Measurements from ENCODE around the gene SP7. TPM values are rescaled to one million over a fixed set of nuclear protein-coding genes. Genes with fewer than 3 reads are reported as not detected.

Gene SP7
- total RNA-seq, 1 experiment from 2014 or later = not detected

GRCh38 chr12:53340398-53340797, 4.2 kb upstream of the SP7 start:
- H3K27me3 ChIP-seq (ENCODE audit: control insufficient read depth, insufficient read depth, low read length) = no peaks in the 10 kb centered on the region
- no TSS peak for BruUV-seq (replicated peaks)
- intact Hi-C loops (cut with micrococcal nuclease; ENCODE audit: unreplicated experiment) = no loop called here
- in situ Hi-C loops (cut with HindIII; ENCODE audit: low pct_unique_long_range_greater_than_20kb, low sequenced_read_pairs) = no loop called here
- ChIA-PET POLR2A (no interaction called here), CTCF (no interaction called here)
- H3K27ac ChIP-seq (ENCODE audit: low read length) = no peak overlapping the region
- H3K4me3 ChIP-seq (ENCODE audit: low read depth in 2 of 2, low read length in 2 of 2) = no peak overlapping the region
- no peaks in the 10 kb centered on the region for H3K9me3 ChIP-seq (ENCODE audit: control insufficient read depth, insufficient read depth, low read depth, low read length)
- TF ChIP-seq SIN3A (IDR thresholded peaks at IDR 0.05; ENCODE audit: borderline replicate concordance, insufficient read depth, low read depth, low read length) (no peak), TCF7L2 (IDR thresholded peaks at IDR 0.05; ENCODE audit: low read depth, low read length) (no peak), REST (IDR thresholded peaks at IDR 0.05; ENCODE audit: insufficient read depth in 1 of 2, low read depth in 2 of 2, low read length in 1 of 2) (no peak), POLR2AphosphoS5 (IDR thresholded peaks at IDR 0.05; ENCODE audit: low read depth, low read length) (no peak)
- TF ChIP-seq, protein P1, sequence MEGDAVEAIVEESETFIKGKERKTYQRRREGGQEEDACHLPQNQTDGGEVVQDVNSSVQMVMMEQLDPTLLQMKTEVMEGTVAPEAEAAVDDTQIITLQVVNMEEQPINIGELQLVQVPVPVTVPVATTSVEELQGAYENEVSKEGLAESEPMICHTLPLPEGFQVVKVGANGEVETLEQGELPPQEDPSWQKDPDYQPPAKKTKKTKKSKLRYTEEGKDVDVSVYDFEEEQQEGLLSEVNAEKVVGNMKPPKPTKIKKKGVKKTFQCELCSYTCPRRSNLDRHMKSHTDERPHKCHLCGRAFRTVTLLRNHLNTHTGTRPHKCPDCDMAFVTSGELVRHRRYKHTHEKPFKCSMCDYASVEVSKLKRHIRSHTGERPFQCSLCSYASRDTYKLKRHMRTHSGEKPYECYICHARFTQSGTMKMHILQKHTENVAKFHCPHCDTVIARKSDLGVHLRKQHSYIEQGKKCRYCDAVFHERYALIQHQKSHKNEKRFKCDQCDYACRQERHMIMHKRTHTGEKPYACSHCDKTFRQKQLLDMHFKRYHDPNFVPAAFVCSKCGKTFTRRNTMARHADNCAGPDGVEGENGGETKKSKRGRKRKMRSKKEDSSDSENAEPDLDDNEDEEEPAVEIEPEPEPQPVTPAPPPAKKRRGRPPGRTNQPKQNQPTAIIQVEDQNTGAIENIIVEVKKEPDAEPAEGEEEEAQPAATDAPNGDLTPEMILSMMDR (IDR thresholded peaks at IDR 0.05) = no peak
- no peak for DNase-seq (ENCODE audit: low read depth, low spot score)
- H3K4me1 ChIP-seq (ENCODE audit: control insufficient read depth, insufficient read depth, low read length) = peaks cover 5% of the 10 kb centered on the region; the same call in 1 of the 2 replicates
- ATAC-seq = no peak
- no peaks in the 10 kb centered on the region; the same call in 1 of the 2 replicates for H3K36me3 ChIP-seq (ENCODE audit: control insufficient read depth, insufficient read depth, low read length)

DNA sequence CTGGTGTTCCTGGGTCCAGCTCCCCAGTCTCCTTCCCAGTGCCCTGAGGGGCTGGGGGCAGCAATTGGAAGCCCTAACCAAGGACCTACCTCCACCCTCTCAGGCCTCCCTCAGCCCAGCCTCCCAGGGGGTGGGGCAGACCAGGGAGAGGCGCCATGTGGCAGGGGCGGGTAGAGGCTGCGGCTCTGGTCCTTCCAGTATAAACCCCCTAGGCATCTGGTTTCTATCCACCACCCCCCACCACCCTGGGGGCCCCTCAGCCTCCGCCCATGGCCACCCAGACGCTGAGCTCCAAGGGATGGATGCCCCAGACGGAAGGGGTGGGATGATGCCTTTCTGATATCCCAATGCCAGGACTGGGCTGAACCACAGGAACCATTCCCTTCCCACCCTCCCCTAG, 2.8 kb upstream of the SP7 start:
- H3K4me3 ChIP-seq (ENCODE audit: low read depth in 2 of 2, low read length in 2 of 2) = no peak overlapping the region
- ATAC-seq (no peak), DNase-seq (ENCODE audit: low read depth, low spot score) (no peak)
- H3K27me3 ChIP-seq (ENCODE audit: control insufficient read depth, insufficient read depth, low read length) = no peaks in the 10 kb centered on the region
- BruUV-seq (replicated peaks) = no TSS peak
- intact Hi-C loops (cut with micrococcal nuclease; ENCODE audit: unreplicated experiment) (no loop called here), in situ Hi-C loops (cut with HindIII; ENCODE audit: low pct_unique_long_range_greater_than_20kb, low sequenced_read_pairs) (no loop called here)
- TF ChIP-seq, protein P1 (IDR thresholded peaks at IDR 0.05) = no peak
- no peak for TF ChIP-seq POLR2AphosphoS5 (IDR thresholded peaks at IDR 0.05; ENCODE audit: low read depth, low read length)
- no peak for TF ChIP-seq SIN3A (IDR thresholded peaks at IDR 0.05; ENCODE audit: borderline replicate concordance, insufficient read depth, low read depth, low read length)
- TF ChIP-seq TCF7L2 (IDR thresholded peaks at IDR 0.05; ENCODE audit: low read depth, low read length) = no peak
- TF ChIP-seq REST (IDR thresholded peaks at IDR 0.05; ENCODE audit: insufficient read depth in 1 of 2, low read depth in 2 of 2, low read length in 1 of 2) = no peak
- H3K4me1 ChIP-seq (ENCODE audit: control insufficient read depth, insufficient read depth, low read length) = no peaks in the 10 kb centered on the region
- no peak overlapping the region for H3K27ac ChIP-seq (ENCODE audit: low read length)
- no peaks in the 10 kb centered on the region for H3K9me3 ChIP-seq (ENCODE audit: control insufficient read depth, insufficient read depth, low read depth, low read length)
- no peaks in the 10 kb centered on the region for H3K36me3 ChIP-seq (ENCODE audit: control insufficient read depth, insufficient read depth, low read length)
- CTCF ChIA-PET = no interaction called here
- POLR2A ChIA-PET = no interaction called here

Measured in Panc1 (cell line).